IPS-15b (cell line): ENCODE measurements around the gene KLHL24.
"Not testable (repeated sequence)": the region's sequence is repeated elsewhere in the genome, so short reads cannot be mapped to it uniquely, and the experiment has no call there.

Source experiments
- H3K27me3 ChIP-seq: one replicate; pipeline ENCODE4 v1.6.1; 2013; ENCODE audit warnings: low read length; ENCODE audit not compliant: control insufficient read depth, insufficient read depth
- H3K36me3 ChIP-seq: one replicate; pipeline ENCODE4 v1.6.1; 2013; ENCODE audit warnings: low read length; ENCODE audit not compliant: control insufficient read depth, insufficient read depth
- H3K4me1 ChIP-seq: one replicate; pipeline ENCODE4 v1.6.1; 2013; ENCODE audit warnings: mild to moderate bottlenecking, low read length; ENCODE audit not compliant: control insufficient read depth, insufficient read depth
- H3K4me3 ChIP-seq: one replicate; pipeline ENCODE4 v1.5.1; 2013; ENCODE audit warnings: low read depth, low read length
- H3K9ac ChIP-seq: one replicate; pipeline ENCODE4 v1.6.1; 2013; ENCODE audit warnings: low read depth, mild to moderate bottlenecking, low read length
- H3K9me3 ChIP-seq: one replicate; pipeline ENCODE4 v1.6.1; 2013; ENCODE audit warnings: mild to moderate bottlenecking, low read length; ENCODE audit not compliant: control insufficient read depth, insufficient read depth

Gene KLHL24

DNA sequence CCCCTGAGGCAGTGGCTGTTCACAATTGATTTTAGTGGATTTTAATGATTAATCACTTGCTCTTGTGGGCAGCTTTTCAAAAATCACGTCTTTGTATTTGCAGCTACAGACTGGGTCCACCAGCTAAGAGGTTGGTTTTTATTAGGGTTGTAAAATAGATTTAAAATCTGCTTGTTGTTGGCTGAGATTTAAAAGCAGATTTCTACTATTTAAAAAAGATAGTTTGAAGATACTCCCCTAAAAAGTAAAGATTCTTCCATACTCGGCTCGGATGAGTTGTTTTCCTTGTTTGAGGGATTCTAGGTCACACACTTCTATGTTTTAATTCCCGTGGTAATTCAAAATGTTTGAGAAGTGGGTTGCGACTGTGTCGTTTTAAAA is 1.7 kb downstream of the KLHL24 start:
- peaks cover 4% of the 10 kb centered on the region for H3K27me3 ChIP-seq
- no peaks in the 10 kb centered on the region for H3K9me3 ChIP-seq
- no peaks in the 10 kb centered on the region for H3K36me3 ChIP-seq
- peak overlapping the region; percentile 82 for H3K4me3 ChIP-seq
- H3K4me1 ChIP-seq = peaks cover 3% of the 10 kb centered on the region
- peak overlapping the region; percentile 74 for H3K9ac ChIP-seq

DNA sequence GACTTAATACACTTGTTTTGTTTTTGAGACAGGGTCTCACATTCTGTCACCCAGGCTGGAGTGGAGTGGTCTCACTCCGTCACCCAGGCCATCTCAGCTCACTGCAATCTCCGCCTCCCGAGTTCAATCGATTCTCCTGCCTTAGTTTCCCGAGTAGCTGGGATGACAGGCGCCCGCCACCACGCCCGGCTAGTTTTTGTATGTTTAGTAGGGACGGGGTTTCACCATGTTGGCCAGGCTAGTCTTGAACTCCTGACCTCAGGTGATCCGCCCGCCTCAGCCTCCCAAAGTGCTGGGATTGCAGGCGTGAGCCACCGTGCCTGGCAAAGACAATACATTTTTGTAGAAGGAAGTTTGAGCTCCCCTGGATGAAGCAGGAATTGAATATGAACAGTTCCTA is 2.2 kb downstream of the KLHL24 start:
- H3K9ac ChIP-seq, H3K36me3 ChIP-seq, H3K4me1 ChIP-seq, H3K4me3 ChIP-seq, H3K27me3 ChIP-seq, H3K9me3 ChIP-seq: not testable (repeated sequence)

- no peak overlapping the region for H3K9ac ChIP-seq
These were observed 2.9 kb downstream of the KLHL24 start for GRCh38 chr3:183638101-183638852.

DNA sequence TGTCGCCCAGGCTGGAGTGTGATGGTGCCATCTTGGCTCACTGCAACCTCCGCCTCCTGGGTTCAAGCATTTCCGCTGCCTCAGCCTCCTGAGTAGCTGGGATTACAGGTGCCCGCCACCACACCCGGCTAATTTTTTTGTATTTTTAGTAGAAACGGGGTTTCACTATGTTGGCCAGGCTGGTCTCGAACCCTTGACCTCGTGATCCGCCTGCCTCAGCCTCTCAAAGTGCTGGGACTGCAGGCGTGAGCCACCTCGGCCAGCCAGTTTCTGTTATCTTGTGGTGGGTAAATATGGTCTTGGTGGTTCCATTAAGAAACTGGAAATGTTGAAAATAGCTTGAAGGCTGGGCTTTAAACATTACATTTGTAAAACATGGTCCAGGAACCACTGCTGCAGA is 5.2 kb downstream of the KLHL24 start:
- not testable (repeated sequence) for H3K4me3 ChIP-seq, H3K9me3 ChIP-seq, H3K27me3 ChIP-seq

More at GRCh38 chr3:183638101-183638852, 2.9 kb downstream of the KLHL24 start:
- Histone ChIP-seq H3K27me3 (peaks cover 4% of the 10 kb centered on the region), H3K36me3 (no peaks in the 10 kb centered on the region), H3K4me3 (no peak overlapping the region), H3K9me3 (no peaks in the 10 kb centered on the region), H3K4me1 (peaks cover 3% of the 10 kb centered on the region)

DNA sequence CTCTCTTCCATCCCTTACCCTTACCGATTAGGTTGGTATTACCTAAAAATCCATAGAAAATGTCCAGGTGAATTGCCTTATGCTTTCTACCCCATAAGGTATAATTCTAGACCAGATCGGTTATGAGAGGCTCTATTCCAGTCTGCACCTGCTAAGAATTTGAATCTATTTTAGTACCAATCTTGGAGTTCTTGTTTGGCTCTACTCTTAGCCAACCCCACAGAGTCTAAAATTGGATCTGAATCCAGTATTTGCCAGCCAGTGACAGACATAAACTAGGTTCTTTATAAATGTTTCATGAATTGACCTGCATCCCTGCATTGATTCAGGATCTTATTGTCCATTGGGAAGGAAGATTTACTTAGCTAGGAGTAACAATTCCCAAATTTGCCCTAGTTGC is 6.5 kb downstream of the KLHL24 start:
- H3K36me3 ChIP-seq = no peaks in the 10 kb centered on the region
- peaks cover 3% of the 10 kb centered on the region for H3K4me1 ChIP-seq
- H3K4me3 ChIP-seq = no peak overlapping the region
- H3K27me3 ChIP-seq = no peaks in the 10 kb centered on the region
- H3K9ac ChIP-seq = no peak overlapping the region
- no peaks in the 10 kb centered on the region for H3K9me3 ChIP-seq

More for the DNA sequence above, 5.2 kb downstream of the KLHL24 start:
- not testable (repeated sequence) for H3K4me1 ChIP-seq, H3K9ac ChIP-seq, H3K36me3 ChIP-seq

GRCh38 chr3:183644244-183644643 is 8.8 kb downstream of the KLHL24 start:
- Histone ChIP-seq H3K4me3 (no peak overlapping the region), H3K36me3 (no peaks in the 10 kb centered on the region), H3K9ac (no peak overlapping the region), H3K9me3 (no peaks in the 10 kb centered on the region), H3K27me3 (no peaks in the 10 kb centered on the region), H3K4me1 (no peaks in the 10 kb centered on the region)

DNA sequence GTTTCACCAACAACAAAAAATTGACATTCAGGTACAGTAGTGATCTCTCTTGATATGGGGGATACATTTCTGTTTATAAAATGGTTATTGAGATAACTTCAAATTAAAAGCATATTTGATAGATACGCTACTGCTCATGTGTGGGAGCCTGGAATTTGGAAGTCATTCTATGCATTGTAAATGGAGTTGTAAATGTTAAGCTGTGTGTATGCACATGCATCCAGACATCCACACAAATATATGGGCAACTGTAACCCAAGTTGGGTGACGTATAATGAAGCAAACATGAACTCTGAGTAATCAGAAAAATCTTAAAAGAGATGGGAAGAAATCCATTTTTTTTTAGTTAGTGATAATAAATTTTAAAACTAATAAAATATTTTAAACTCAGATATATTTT is 9.8 kb downstream of the KLHL24 start:
- H3K9ac ChIP-seq = no peak overlapping the region
- no peaks in the 10 kb centered on the region for H3K9me3 ChIP-seq
- no peaks in the 10 kb centered on the region for H3K36me3 ChIP-seq
- no peak overlapping the region for H3K4me3 ChIP-seq
- H3K4me1 ChIP-seq = no peaks in the 10 kb centered on the region
- no peaks in the 10 kb centered on the region for H3K27me3 ChIP-seq

GRCh38 chr3:183650554-183650953 is 15.1 kb downstream of the KLHL24 start:
- no peak overlapping the region for H3K4me3 ChIP-seq
- H3K9me3 ChIP-seq = peaks cover 14% of the 10 kb centered on the region
- no peaks in the 10 kb centered on the region for H3K36me3 ChIP-seq
- H3K4me1 ChIP-seq = no peaks in the 10 kb centered on the region
- H3K27me3 ChIP-seq = no peaks in the 10 kb centered on the region
- H3K9ac ChIP-seq = no peak overlapping the region

DNA sequence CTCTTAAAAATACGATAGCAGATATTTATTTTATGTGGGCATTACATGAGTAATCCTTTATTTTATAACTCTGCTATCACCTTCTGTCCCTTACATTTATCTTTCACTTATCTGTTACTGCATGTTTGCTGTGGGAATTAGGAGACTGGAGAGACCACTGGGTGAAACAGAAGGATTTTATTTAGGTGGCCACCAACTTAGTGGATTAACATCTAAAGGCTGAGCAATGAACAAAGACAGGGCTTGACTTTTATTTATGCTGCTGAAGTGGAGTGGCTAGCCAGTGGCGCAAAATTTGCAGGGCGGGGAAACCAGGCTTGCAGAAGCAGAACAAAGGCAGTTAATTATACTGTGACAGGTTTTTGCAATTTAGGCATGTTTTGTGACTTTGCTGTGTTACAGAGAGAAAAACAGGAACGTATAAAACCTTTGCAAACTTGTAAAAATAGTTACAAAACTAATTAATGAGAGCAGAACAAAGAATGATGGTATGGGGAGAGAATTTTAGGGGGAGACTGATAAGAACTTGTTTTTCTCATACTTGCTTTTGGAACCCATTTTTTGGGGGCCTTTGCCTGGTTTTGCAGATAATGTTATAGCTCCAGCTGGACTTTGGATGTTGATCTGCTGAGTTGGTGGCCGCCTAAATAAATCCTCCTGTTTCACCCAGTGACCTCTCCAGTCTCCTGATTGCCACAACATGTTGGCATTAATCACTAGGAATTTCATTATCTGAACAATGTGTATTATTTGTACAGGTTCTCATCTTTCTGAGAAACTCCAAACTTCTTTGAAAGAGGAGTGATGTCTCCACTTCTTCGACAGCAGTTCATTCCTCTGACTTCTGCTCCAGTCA is 18.0 kb downstream of the KLHL24 start:
- Histone ChIP-seq H3K4me3 (no peak overlapping the region), H3K9ac (no peak overlapping the region), H3K9me3 (peaks cover 14% of the 10 kb centered on the region), H3K36me3 (no peaks in the 10 kb centered on the region), H3K27me3 (no peaks in the 10 kb centered on the region), H3K4me1 (no peaks in the 10 kb centered on the region)

DNA sequence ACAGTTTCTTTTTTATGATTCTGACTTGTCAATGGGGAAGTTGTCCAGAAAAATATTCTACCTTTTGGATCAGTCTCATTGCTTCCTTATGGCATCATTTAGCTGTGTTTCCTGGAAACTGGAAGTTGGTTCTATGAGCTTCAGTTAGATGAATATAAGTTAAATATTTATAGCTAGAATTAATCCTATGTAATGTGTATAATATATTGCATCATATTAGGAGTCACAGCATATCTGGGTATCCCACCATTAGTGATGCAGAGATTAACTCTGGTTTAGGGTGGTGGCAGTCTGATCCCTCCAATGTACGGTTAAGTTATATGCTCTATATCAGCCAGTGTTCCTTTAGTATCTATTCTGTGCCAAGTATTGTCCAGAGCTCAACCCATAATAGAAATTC is 19.3 kb downstream of the KLHL24 start:
- H3K4me1 ChIP-seq = peaks cover 4% of the 10 kb centered on the region
- peaks cover 14% of the 10 kb centered on the region for H3K9me3 ChIP-seq
- no peak overlapping the region for H3K9ac ChIP-seq
- no peak overlapping the region for H3K4me3 ChIP-seq
- H3K27me3 ChIP-seq = no peaks in the 10 kb centered on the region
- no peaks in the 10 kb centered on the region for H3K36me3 ChIP-seq

DNA sequence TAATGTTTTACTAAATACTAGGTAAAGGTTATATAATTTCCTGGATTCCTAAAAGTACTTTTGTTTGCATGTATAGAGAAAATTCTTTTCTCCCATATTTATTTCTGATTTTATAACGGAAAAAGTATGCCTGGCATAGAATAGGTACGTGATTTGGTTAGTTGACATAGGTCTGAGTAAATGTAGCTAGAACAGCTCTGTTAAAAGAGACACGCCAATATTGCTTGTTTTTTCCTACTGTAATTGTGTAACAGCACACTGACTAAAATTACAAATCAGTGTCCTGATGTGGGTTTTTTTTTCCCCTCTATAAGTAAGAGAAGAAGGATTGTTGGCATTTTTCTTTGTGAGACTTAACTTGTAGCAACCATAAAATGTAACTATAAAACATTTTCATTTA is 26.7 kb downstream of the KLHL24 start:
- no peaks in the 10 kb centered on the region for H3K9me3 ChIP-seq
- no peak overlapping the region for H3K4me3 ChIP-seq
- H3K36me3 ChIP-seq = peaks cover 3% of the 10 kb centered on the region
- peaks cover 6% of the 10 kb centered on the region for H3K4me1 ChIP-seq
- no peak overlapping the region for H3K9ac ChIP-seq
- no peaks in the 10 kb centered on the region for H3K27me3 ChIP-seq

DNA sequence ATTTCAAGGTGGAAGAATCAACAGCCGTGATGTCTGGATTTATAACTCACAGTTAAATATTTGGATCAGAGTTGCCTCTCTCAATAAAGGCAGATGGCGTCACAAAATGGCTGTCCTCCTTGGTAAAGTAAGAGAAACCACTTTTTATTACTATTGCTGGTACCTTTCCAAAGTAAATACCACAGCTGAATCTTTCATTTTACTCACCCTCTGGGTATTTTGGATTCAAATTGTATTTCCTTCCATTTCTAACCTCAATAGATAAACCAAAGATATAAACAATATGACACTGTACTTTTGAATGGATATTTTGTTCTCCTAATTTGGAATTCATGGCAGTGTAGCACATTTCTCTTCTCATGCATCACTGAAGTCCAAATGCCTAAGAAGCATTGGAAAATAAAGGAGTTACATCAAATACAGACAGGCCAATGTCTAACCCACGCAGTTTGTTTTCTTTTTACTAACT is 29.5 kb downstream of the KLHL24 start:
- no peak overlapping the region for H3K4me3 ChIP-seq
- H3K36me3 ChIP-seq = peaks cover 5% of the 10 kb centered on the region
- H3K9ac ChIP-seq = no peak overlapping the region
- H3K4me1 ChIP-seq = no peaks in the 10 kb centered on the region
- no peaks in the 10 kb centered on the region for H3K27me3 ChIP-seq
- H3K9me3 ChIP-seq = no peaks in the 10 kb centered on the region
